Muscle layer of colon (tissue), 2 donors: ENCODE data around the gene AKIP1.
"Not testable (repeated sequence)": the region's sequence is repeated elsewhere in the genome, so short reads cannot be mapped to it uniquely, and the experiment has no call there.

Experiments
- H3K27ac ChIP-seq: one replicate; pipeline ENCODE4 v1.7.0; 2013; ENCODE audit warnings: low read depth, mild to moderate bottlenecking, low read length, moderate library complexity
- H3K27me3 ChIP-seq, 2 donors: one replicate each; pipeline ENCODE4 v1.7.0; 2013; ENCODE audit warnings: low read length in 2 of 2, mild to moderate bottlenecking in 2 of 2; ENCODE audit not compliant: insufficient read depth in 2 of 2, control insufficient read depth in 1 of 2
- H3K36me3 ChIP-seq: one replicate; pipeline ENCODE4 v1.7.0; 2013; ENCODE audit warnings: mild to moderate bottlenecking, low read length; ENCODE audit not compliant: insufficient read depth
- H3K4me1 ChIP-seq: one replicate; pipeline ENCODE4 v1.7.0; 2013; ENCODE audit warnings: mild to moderate bottlenecking, low read length; ENCODE audit not compliant: insufficient read depth
- H3K4me3 ChIP-seq, 2 donors: one replicate each; pipeline ENCODE4 v1.7.0; 2013; ENCODE audit warnings: low read length in 2 of 2, low read depth in 1 of 2, mild to moderate bottlenecking in 1 of 2, moderate library complexity in 1 of 2
- H3K9ac ChIP-seq: one replicate; pipeline ENCODE4 v1.7.0; 2013; ENCODE audit warnings: low read length
- H3K9me3 ChIP-seq: one replicate; pipeline ENCODE4 v1.7.0; 2013; ENCODE audit warnings: mild to moderate bottlenecking, low read length
- donor health status: abdominal sarcoma.
- donor health status: Adenocarcinoma of cecum.

The AKIP1 gene

GRCh38 chr11:8922691-8923090 lies 11.7 kb downstream of the AKIP1 start:
- no peaks in the 10 kb centered on the region for H3K9me3 ChIP-seq
- peaks cover 4% of the 10 kb centered on the region for H3K4me1 ChIP-seq
- no peak overlapping the region for H3K27ac ChIP-seq
- no peak overlapping the region for H3K9ac ChIP-seq
- H3K36me3 ChIP-seq: peaks cover 47% of the 10 kb centered on the region
- no peak overlapping the region for H3K4me3 ChIP-seq
- no peaks in the 10 kb centered on the region for H3K27me3 ChIP-seq

GRCh38 chr11:8925711-8926110 lies 14.7 kb downstream of the AKIP1 start:
- no peak overlapping the region for H3K4me3 ChIP-seq
- no peak overlapping the region for H3K9ac ChIP-seq
- no peaks in the 10 kb centered on the region for H3K9me3 ChIP-seq
- no peaks in the 10 kb centered on the region for H3K27me3 ChIP-seq
- H3K4me1 ChIP-seq: no peaks in the 10 kb centered on the region
- H3K36me3 ChIP-seq: peaks cover 29% of the 10 kb centered on the region
- no peak overlapping the region for H3K27ac ChIP-seq

- H3K36me3 ChIP-seq: peaks cover 24% of the 10 kb centered on the region
- H3K9ac ChIP-seq: no peak overlapping the region
- no peak overlapping the region for H3K4me3 ChIP-seq
- no peaks in the 10 kb centered on the region for H3K27me3 ChIP-seq
- no peaks in the 10 kb centered on the region for H3K4me1 ChIP-seq
- H3K9me3 ChIP-seq: no peaks in the 10 kb centered on the region
- no peak overlapping the region for H3K27ac ChIP-seq
These were observed 15.2 kb downstream of the AKIP1 start for GRCh38 chr11:8926236-8926635.

- no peaks in the 10 kb centered on the region for H3K27me3 ChIP-seq
- H3K4me1 ChIP-seq: no peaks in the 10 kb centered on the region
- no peak overlapping the region for H3K4me3 ChIP-seq
- H3K9ac ChIP-seq: no peak overlapping the region
- H3K27ac ChIP-seq: no peak overlapping the region
- peaks cover 14% of the 10 kb centered on the region for H3K36me3 ChIP-seq
- no peaks in the 10 kb centered on the region for H3K9me3 ChIP-seq
These were observed 16.2 kb downstream of the AKIP1 start for GRCh38 chr11:8927233-8927632.

- Histone ChIP-seq H3K27ac (no peak overlapping the region), H3K36me3 (peaks cover 7% of the 10 kb centered on the region), H3K27me3 (no peaks in the 10 kb centered on the region), H3K4me1 (no peaks in the 10 kb centered on the region), H3K4me3 (no peak overlapping the region), H3K9me3 (no peaks in the 10 kb centered on the region), H3K9ac (no peak overlapping the region)
These were observed 17.2 kb downstream of the AKIP1 start for GRCh38 chr11:8928205-8928604.

- Histone ChIP-seq H3K9me3 (no peaks in the 10 kb centered on the region), H3K27me3 (no peaks in the 10 kb centered on the region), H3K36me3 (peaks cover 7% of the 10 kb centered on the region), H3K27ac (no peak overlapping the region), H3K4me3 (no peak overlapping the region), H3K4me1 (no peaks in the 10 kb centered on the region), H3K9ac (no peak overlapping the region)
These were observed 18.1 kb downstream of the AKIP1 start for GRCh38 chr11:8928981-8929615.

GRCh38 chr11:8930456-8931175 lies 19.6 kb downstream of the AKIP1 start:
- Histone ChIP-seq H3K4me1 (no peaks in the 10 kb centered on the region), H3K36me3 (no peaks in the 10 kb centered on the region), H3K4me3 (no peak overlapping the region), H3K27ac (no peak overlapping the region), H3K9me3 (no peaks in the 10 kb centered on the region), H3K9ac (no peak overlapping the region), H3K27me3 (no peaks in the 10 kb centered on the region)

- H3K9ac ChIP-seq: no peak within 1 kb of the TSS
- H3K4me3 ChIP-seq: no peak within 1 kb of the TSS
- no peaks in the 10 kb centered on the region for H3K36me3 ChIP-seq
These were observed 21.7 kb downstream of the AKIP1 start, which contains the start of gene C11orf16 for GRCh38 chr11:8932564-8933180. Gene C11orf16 (minus strand): TSS chr11:8932947. CDS start chr11:8932308, 639 bp downstream.

GRCh38 chr11:8933931-8934330 lies 22.9 kb downstream of the AKIP1 start:
- Histone ChIP-seq H3K27me3 (no peaks in the 10 kb centered on the region), H3K36me3 (no peaks in the 10 kb centered on the region), H3K9ac (no peak overlapping the region), H3K4me1 (no peaks in the 10 kb centered on the region), H3K27ac (no peak overlapping the region), H3K9me3 (no peaks in the 10 kb centered on the region), H3K4me3 (no peak overlapping the region)

More at GRCh38 chr11:8932564-8933180, 21.7 kb downstream of the AKIP1 start, which contains the start of gene C11orf16:
- no peaks in the 10 kb centered on the region for H3K27me3 ChIP-seq
- no peak within 1 kb of the TSS for H3K27ac ChIP-seq
- no peaks in the 10 kb centered on the region for H3K9me3 ChIP-seq
- H3K4me1 ChIP-seq: no peaks in the 10 kb centered on the region

GRCh38 chr11:8934742-8935488 lies 23.9 kb downstream of the AKIP1 start:
- no peak overlapping the region for H3K27ac ChIP-seq
- H3K4me1 ChIP-seq: no peaks in the 10 kb centered on the region
- H3K27me3 ChIP-seq: no peaks in the 10 kb centered on the region
- H3K4me3 ChIP-seq: no peak overlapping the region
- H3K36me3 ChIP-seq: no peaks in the 10 kb centered on the region
- no peaks in the 10 kb centered on the region for H3K9me3 ChIP-seq
- no peak overlapping the region for H3K9ac ChIP-seq

GRCh38 chr11:8935789-8936188 lies 24.8 kb downstream of the AKIP1 start:
- not testable (repeated sequence) for H3K9ac ChIP-seq, H3K4me1 ChIP-seq, H3K4me3 ChIP-seq, H3K36me3 ChIP-seq, H3K27ac ChIP-seq, H3K9me3 ChIP-seq, H3K27me3 ChIP-seq
